ENCODE measurements around the gene ATP1A4. TPM values are rescaled to one million over a fixed set of nuclear protein-coding genes. Genes with fewer than 3 reads are reported as not detected.

ATP1A4 gene
- total and polyA plus RNA-seq, 2 of the 8 experiments (the other 6 are each of a cell fraction or from before 2014, with no cell fraction given) = 0.48 to 0.61 TPM

DNA sequence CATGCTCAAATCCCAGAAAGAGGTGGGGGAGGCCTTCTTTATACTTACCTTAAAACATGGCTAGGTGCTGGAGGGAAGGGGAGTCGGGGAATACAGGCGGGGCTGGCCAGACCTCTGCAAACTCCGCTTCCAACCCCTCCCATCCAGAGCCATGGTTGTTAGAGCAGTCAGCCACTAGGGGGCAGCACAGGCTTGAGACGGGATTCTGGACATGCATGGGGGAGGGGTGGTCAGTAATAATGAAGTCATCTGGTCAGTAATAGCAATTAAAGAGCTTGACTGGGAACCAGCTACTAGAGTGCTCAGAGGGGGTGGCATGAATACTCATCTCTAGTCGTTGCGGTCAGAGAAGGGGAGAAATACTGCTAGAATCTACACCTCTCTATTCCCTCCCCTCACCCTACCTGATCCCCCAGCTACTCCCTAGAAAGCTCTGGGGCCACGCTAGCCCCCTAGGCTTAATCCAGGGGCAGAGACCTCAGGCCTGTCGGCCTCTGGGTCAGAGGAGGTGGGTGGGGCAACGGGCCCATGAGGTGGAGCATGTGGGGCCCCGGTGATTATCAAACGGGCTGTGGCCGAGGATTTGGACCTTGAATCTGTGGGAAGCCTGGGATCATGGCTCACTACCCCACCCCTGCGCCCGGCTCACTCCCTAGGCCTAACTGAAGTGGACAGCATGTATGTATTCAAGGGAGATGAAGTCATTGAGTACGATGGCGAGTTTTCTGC, 41.9 kb downstream of the ATP1A4 start (continued):
- TF ChIP-seq, protein P1, sequence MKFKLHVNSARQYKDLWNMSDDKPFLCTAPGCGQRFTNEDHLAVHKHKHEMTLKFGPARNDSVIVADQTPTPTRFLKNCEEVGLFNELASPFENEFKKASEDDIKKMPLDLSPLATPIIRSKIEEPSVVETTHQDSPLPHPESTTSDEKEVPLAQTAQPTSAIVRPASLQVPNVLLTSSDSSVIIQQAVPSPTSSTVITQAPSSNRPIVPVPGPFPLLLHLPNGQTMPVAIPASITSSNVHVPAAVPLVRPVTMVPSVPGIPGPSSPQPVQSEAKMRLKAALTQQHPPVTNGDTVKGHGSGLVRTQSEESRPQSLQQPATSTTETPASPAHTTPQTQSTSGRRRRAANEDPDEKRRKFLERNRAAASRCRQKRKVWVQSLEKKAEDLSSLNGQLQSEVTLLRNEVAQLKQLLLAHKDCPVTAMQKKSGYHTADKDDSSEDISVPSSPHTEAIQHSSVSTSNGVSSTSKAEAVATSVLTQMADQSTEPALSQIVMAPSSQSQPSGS (IDR thresholded peaks at IDR 0.05; ENCODE audit: low read length) = peak; percentile 97
- TF ChIP-seq SUZ12 (IDR thresholded peaks at IDR 0.05; ENCODE audit: low read length) (no peak), NANOG (IDR thresholded peaks at IDR 0.05; ENCODE audit: insufficient read depth, low read depth, low read length, poor library complexity, severe bottlenecking) (no peak), FOSL1 (IDR thresholded peaks at IDR 0.05; ENCODE audit: insufficient read depth, low read depth, low read length) (no peak), EGR1 (IDR thresholded peaks at IDR 0.05; ENCODE audit: borderline replicate concordance, low read depth, low read length) (no peak), BACH1 (IDR thresholded peaks at IDR 0.05; ENCODE audit: low read length) (no peak), RBBP5 (IDR thresholded peaks at IDR 0.05; ENCODE audit: borderline replicate concordance, low read depth, low read length) (peak; percentile 58; the same call in 1 of the 2 replicates), SRF (IDR thresholded peaks at IDR 0.05; ENCODE audit: low read depth, low read length) (no peak), CTBP2 (IDR thresholded peaks at IDR 0.05; ENCODE audit: borderline replicate concordance, insufficient read depth, insufficient read length, low read length) (no peak), SP4 (IDR thresholded peaks at IDR 0.05; ENCODE audit: low read length) (0 out of 2 replicates have a peak, but pooled peaks have one; percentile 35), TAF1 (IDR thresholded peaks at IDR 0.05; ENCODE audit: low read depth, low read length) (no peak), TBP (IDR thresholded peaks at IDR 0.05; ENCODE audit: low read depth, low read length) (no peak), CHD2 (IDR thresholded peaks at IDR 0.05; ENCODE audit: low read length) (peak; percentile 72; the same call in 1 of the 2 replicates), PHF8 (conservative IDR thresholded peaks at IDR 0.05; ENCODE audit: low read depth, low read length) (no peak), KDM5A (IDR thresholded peaks at IDR 0.05; ENCODE audit: low read length) (no peak), MAFK (IDR thresholded peaks at IDR 0.05; ENCODE audit: low read depth, low read length) (no peak), GTF2F1 (IDR thresholded peaks at IDR 0.05; ENCODE audit: borderline replicate concordance, low read depth, low read length) (no peak), HDAC6 (IDR thresholded peaks at IDR 0.05; ENCODE audit: low read depth, low read length) (no peak), CBX5 (IDR thresholded peaks at IDR 0.05; ENCODE audit: low read depth, low read length) (no peak), RXRA (IDR thresholded peaks at IDR 0.05; ENCODE audit: insufficient read depth, low read depth, low read length) (no peak), BCL11A (IDR thresholded peaks at IDR 0.05; ENCODE audit: low read depth in 2 of 2, low read length in 2 of 2) (no peak)
- TF ChIP-seq, protein P2, sequence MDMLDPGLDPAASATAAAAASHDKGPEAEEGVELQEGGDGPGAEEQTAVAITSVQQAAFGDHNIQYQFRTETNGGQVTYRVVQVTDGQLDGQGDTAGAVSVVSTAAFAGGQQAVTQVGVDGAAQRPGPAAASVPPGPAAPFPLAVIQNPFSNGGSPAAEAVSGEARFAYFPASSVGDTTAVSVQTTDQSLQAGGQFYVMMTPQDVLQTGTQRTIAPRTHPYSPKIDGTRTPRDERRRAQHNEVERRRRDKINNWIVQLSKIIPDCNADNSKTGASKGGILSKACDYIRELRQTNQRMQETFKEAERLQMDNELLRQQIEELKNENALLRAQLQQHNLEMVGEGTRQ (IDR thresholded peaks at IDR 0.05; ENCODE audit: low read length) = no peak
